Smooth muscle cell (in vitro differentiated cells): ENCODE data around the gene ENTPD8. TPM values are rescaled to one million over a fixed set of nuclear protein-coding genes. Genes with fewer than 3 reads are reported as not detected.

Experiments used
- DNase-seq: peaks from one replicate; lab custom pipeline; 2025; ENCODE audit not compliant: unreplicated experiment; lab: John Stamatoyannopoulos, UW
- H2AFZ ChIP-seq: fragments of 200-600 bp; sonication (generic); 2 replicates; pipeline ENCODE4 v1.6.0; 2016; ENCODE audit warnings: antibody characterized with exemption, low read depth, mild to moderate bottlenecking
- H3F3A ChIP-seq: fragments of 200-600 bp; sonication (generic); 2 replicates; pipeline ENCODE4 v1.6.0; 2017; ENCODE audit warnings: antibody characterized with exemption, low read depth
- H3K27ac ChIP-seq: fragments of 200-600 bp; sonication (generic); 2 replicates; pipeline ENCODE4 v1.5.1; 2016; ENCODE audit warnings: low read depth, mild to moderate bottlenecking
- H3K27me3 ChIP-seq: fragments of 200-600 bp; sonication (generic); 2 replicates; pipeline ENCODE4 v1.6.1; 2016; ENCODE audit warnings: low read depth, mild to moderate bottlenecking
- H3K36me3 ChIP-seq: fragments of 200-600 bp; sonication (generic); 2 replicates; pipeline ENCODE4 v1.5.1; 2016; ENCODE audit warnings: low read depth
- H3K4me1 ChIP-seq: fragments of 200-600 bp; sonication (generic); 2 replicates; pipeline ENCODE4 v1.5.1; 2016; ENCODE audit warnings: low read depth
- H3K4me2 ChIP-seq: fragments of 200-600 bp; sonication (generic); 2 replicates; pipeline ENCODE4 v1.6.0; 2016; ENCODE audit warnings: mild to moderate bottlenecking
- H3K4me3 ChIP-seq: fragments of 200-600 bp; sonication (generic); 2 replicates; pipeline ENCODE4 v1.5.1; 2016; ENCODE audit warnings: mild to moderate bottlenecking
- H3K79me2 ChIP-seq: fragments of 200-600 bp; sonication (generic); 2 replicates; pipeline ENCODE4 v1.6.0; 2016; ENCODE audit warnings: low read depth, mild to moderate bottlenecking
- H3K9ac ChIP-seq: fragments of 200-600 bp; sonication (generic); 2 replicates; pipeline ENCODE4 v1.6.0; 2016; ENCODE audit warnings: low read depth
- H3K9me3 ChIP-seq: fragments of 200-600 bp; sonication (generic); replicated peaks from 2 replicates; pipeline ENCODE4 v1.5.1; 2016; ENCODE audit warnings: low read depth
- H4K20me1 ChIP-seq: fragments of 200-600 bp; sonication (generic); 2 replicates; pipeline ENCODE4 v1.6.0; 2016; ENCODE audit warnings: low read depth
- CTCF ChIP-seq: fragments of 200-600 bp; sonication (generic); IDR thresholded peaks from 2 replicates; pipeline ENCODE4 v1.5.1; 2017; ENCODE audit warnings: borderline replicate concordance, mild to moderate bottlenecking, antibody characterized with exemption; ENCODE audit not compliant: insufficient read depth, poor library complexity, severe bottlenecking
- WGBS: methylation state at CpG from one replicate; pipeline ENCODE4 v1.1.7; 2016; ENCODE audit warnings: low lambda C conversion rate; 5-methylcytosine and 5-hydroxymethylcytosine counted together
- polyA plus RNA-seq: library from polyadenylated mRNA; unstranded; fragments of >200 nt; fragmentation: Nextera tagmentation; extraction: Ambion mirVana; gene quantifications from 2 replicates; pipeline ENCODE4 v1.2.1, GENCODE V29; 2016
- total RNA-seq: library from RNA; depleted of rRNA; stranded (reverse); fragments of >200 nt; gene quantifications from 2 replicates; pipeline ENCODE4 v1.2.3, GENCODE V29; 2014

The ENTPD8 gene
- total and polyA plus RNA-seq, 2 experiments from 2014 or later = not detected

DNA sequence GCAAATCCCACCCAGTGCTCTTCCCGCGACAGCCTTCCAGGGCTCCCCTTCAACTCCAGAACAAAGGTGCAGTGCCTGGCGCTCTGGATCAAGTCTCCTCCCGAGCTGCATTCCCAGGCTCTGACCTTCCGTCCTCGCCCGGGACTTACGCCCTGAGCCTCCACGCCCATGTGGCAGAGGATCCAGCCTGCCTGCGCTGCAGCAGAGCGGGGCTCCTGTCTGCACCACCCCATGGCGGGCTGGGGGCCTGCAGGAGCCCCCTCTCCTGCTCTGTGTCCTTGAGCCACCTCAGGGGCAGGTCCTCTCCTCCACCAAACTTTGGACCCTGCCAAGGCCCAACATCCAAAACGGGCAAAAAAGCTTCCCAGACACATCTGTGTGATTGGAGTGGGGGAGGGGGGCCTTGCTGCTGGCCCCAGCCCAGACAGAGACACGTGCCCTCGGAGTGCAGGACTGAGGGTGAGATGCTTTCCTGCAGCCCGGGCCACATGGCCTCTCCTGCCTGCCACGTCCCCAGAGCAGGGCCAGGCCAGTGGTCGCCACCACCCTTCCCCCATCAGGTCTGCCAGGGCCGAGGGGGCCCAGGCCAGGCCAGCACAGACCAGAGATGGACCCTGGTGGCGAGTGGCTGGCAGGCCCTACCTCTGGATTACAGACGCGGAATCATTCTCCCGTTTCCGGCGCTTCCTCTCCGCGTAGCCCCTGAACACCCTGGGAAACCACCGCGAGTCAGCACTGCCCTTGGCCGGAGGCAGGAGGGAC is 13.6 kb upstream of the ENTPD8 start:
- Histone ChIP-seq H3K9ac (no peak overlapping the region), H2AFZ (no peak overlapping the region), H3K9me3 (no peaks in the 10 kb centered on the region), H3K27me3 (no peaks in the 10 kb centered on the region), H3K4me1 (peaks cover 11% of the 10 kb centered on the region), H4K20me1 (peaks cover 12% of the 10 kb centered on the region), H3K27ac (no peak overlapping the region), H3K79me2 (peaks cover 6% of the 10 kb centered on the region), H3F3A (no peaks in the 10 kb centered on the region), H3K4me3 (no peak overlapping the region), H3K36me3 (no peaks in the 10 kb centered on the region), H3K4me2 (peak overlapping the region; percentile 44)
- DNase-seq = no peak
- WGBS = 63% methylated on average over 30 of the region's 30 CpGs
- no peak for TF ChIP-seq CTCF

GRCh38 chr9:137454145-137454596 is 13.0 kb upstream of the ENTPD8 start:
- H2AFZ ChIP-seq = no peak overlapping the region
- no peak overlapping the region for H3K27ac ChIP-seq
- peaks cover 12% of the 10 kb centered on the region for H4K20me1 ChIP-seq
- no peaks in the 10 kb centered on the region for H3K27me3 ChIP-seq
- no peak overlapping the region for H3K4me3 ChIP-seq
- H3K9ac ChIP-seq = no peak overlapping the region
- no peaks in the 10 kb centered on the region for H3K36me3 ChIP-seq
- peaks cover 11% of the 10 kb centered on the region for H3K4me1 ChIP-seq
- no peaks in the 10 kb centered on the region for H3K9me3 ChIP-seq
- peak overlapping the region; percentile 44 for H3K4me2 ChIP-seq
- no peak for TF ChIP-seq CTCF
- no peak for DNase-seq
- H3F3A ChIP-seq = no peaks in the 10 kb centered on the region
- H3K79me2 ChIP-seq = peaks cover 6% of the 10 kb centered on the region
- 40% methylated on average over 5 of the region's 24 CpGs for WGBS

DNA sequence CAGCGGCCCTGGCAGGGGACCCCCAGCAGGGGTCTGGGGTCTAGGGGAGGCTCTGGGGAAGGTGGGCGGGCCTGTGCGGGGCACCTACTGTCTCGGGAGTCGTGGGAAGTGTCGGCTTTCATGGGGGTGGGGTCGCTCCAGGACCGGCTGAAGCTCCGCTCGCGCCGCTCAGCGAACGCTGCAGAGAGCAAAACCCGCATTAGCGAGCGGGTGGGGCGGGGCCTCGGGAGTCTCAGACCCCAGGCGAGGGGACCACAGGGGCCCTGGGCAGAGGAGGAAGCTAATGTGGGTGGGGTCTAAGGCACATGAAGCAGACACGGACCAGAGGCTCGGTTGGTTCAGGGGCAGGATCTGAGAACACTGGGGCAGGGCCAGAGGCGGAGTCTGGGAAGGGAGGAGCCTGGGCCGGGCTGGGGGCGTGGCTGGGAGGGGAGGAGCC is 12.5 kb upstream of the ENTPD8 start:
- no peak for TF ChIP-seq CTCF
- H2AFZ ChIP-seq = no peak overlapping the region
- H3K4me2 ChIP-seq = peak overlapping the region; percentile 81
- H3K4me3 ChIP-seq = peak overlapping the region; percentile 40
- H3K9ac ChIP-seq = no peak overlapping the region
- no peaks in the 10 kb centered on the region for H3F3A ChIP-seq
- no peak for DNase-seq
- H3K4me1 ChIP-seq = peaks cover 10% of the 10 kb centered on the region
- H4K20me1 ChIP-seq = peaks cover 12% of the 10 kb centered on the region
- 43% methylated on average over 19 of the region's 25 CpGs for WGBS
- no peak overlapping the region for H3K27ac ChIP-seq
- H3K9me3 ChIP-seq = no peaks in the 10 kb centered on the region
- H3K79me2 ChIP-seq = peaks cover 5% of the 10 kb centered on the region
- no peaks in the 10 kb centered on the region for H3K27me3 ChIP-seq
- H3K36me3 ChIP-seq = no peaks in the 10 kb centered on the region
